Endothelial cell (in vitro differentiated cells): ENCODE measurements around the gene CRHR2. TPM values are rescaled to one million over a fixed set of nuclear protein-coding genes. Genes with fewer than 3 reads are reported as not detected.

Experiments
- DNase-seq: peaks from one replicate; pipeline ENCODE4 v3.0.0; 2021; ENCODE audit warnings: low spot score
- H3K27ac Mint-ChIP-seq: one replicate; pipeline ENCODE4 v1.8.0; 2021; ENCODE audit warnings: mixed read lengths, inconsistent platforms; ENCODE audit not compliant: unreplicated experiment
- H3K27me3 Mint-ChIP-seq: one replicate; pipeline ENCODE4 v1.8.0; 2021; ENCODE audit warnings: mild to moderate bottlenecking, moderate library complexity, mixed read lengths, inconsistent platforms; ENCODE audit not compliant: unreplicated experiment
- H3K36me3 Mint-ChIP-seq: one replicate; pipeline ENCODE4 v1.8.0; 2021; ENCODE audit warnings: mild to moderate bottlenecking, low read depth, mixed read lengths, inconsistent platforms; ENCODE audit not compliant: unreplicated experiment
- H3K4me1 Mint-ChIP-seq: one replicate; pipeline ENCODE4 v1.8.0; 2021; ENCODE audit warnings: mild to moderate bottlenecking, mixed read lengths, inconsistent platforms; ENCODE audit not compliant: unreplicated experiment
- H3K4me3 Mint-ChIP-seq: one replicate; pipeline ENCODE4 v1.8.0; 2021; ENCODE audit warnings: mild to moderate bottlenecking, mixed read lengths, inconsistent platforms; ENCODE audit not compliant: unreplicated experiment
- H3K9me3 Mint-ChIP-seq: one replicate; pipeline ENCODE4 v1.8.0; 2021; ENCODE audit warnings: mixed read lengths, inconsistent platforms; ENCODE audit not compliant: unreplicated experiment
- total RNA-seq: library from RNA; stranded (reverse); fragmentation: NEBNext Ultra II Directional; extraction: Animal tissue kit (Norgen Biotek cat#: 25700); gene quantifications from one replicate; pipeline ENCODE4 v1.2.1, GENCODE V29; 2021; ENCODE audit not compliant: unreplicated experiment
- TF ChIP-seq, protein P1 (sequence below): fragments of 200-600 bp; sonication (generic); IDR thresholded peaks from one replicate; pipeline ENCODE4 v1.5.0; 2021; ENCODE audit warnings: antibody characterized with exemption; ENCODE audit not compliant: unreplicated experiment

The CRHR2 gene
- total RNA-seq, 1 donor from 2014 or later: 0.38 TPM

GRCh38 chr7:30649717-30650420, 32.4 kb downstream of the CRHR2 start:
- H3K27ac Mint-ChIP-seq: peak overlapping the region; percentile 22
- H3K9me3 Mint-ChIP-seq: no peaks in the 10 kb centered on the region
- H3K36me3 Mint-ChIP-seq: peaks cover 24% of the 10 kb centered on the region
- no peak for DNase-seq
- peaks cover 9% of the 10 kb centered on the region for H3K4me1 Mint-ChIP-seq
- H3K4me3 Mint-ChIP-seq: no peak overlapping the region
- TF ChIP-seq, protein P1, sequence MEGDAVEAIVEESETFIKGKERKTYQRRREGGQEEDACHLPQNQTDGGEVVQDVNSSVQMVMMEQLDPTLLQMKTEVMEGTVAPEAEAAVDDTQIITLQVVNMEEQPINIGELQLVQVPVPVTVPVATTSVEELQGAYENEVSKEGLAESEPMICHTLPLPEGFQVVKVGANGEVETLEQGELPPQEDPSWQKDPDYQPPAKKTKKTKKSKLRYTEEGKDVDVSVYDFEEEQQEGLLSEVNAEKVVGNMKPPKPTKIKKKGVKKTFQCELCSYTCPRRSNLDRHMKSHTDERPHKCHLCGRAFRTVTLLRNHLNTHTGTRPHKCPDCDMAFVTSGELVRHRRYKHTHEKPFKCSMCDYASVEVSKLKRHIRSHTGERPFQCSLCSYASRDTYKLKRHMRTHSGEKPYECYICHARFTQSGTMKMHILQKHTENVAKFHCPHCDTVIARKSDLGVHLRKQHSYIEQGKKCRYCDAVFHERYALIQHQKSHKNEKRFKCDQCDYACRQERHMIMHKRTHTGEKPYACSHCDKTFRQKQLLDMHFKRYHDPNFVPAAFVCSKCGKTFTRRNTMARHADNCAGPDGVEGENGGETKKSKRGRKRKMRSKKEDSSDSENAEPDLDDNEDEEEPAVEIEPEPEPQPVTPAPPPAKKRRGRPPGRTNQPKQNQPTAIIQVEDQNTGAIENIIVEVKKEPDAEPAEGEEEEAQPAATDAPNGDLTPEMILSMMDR: no peak
- H3K27me3 Mint-ChIP-seq: peaks cover 6% of the 10 kb centered on the region

DNA sequence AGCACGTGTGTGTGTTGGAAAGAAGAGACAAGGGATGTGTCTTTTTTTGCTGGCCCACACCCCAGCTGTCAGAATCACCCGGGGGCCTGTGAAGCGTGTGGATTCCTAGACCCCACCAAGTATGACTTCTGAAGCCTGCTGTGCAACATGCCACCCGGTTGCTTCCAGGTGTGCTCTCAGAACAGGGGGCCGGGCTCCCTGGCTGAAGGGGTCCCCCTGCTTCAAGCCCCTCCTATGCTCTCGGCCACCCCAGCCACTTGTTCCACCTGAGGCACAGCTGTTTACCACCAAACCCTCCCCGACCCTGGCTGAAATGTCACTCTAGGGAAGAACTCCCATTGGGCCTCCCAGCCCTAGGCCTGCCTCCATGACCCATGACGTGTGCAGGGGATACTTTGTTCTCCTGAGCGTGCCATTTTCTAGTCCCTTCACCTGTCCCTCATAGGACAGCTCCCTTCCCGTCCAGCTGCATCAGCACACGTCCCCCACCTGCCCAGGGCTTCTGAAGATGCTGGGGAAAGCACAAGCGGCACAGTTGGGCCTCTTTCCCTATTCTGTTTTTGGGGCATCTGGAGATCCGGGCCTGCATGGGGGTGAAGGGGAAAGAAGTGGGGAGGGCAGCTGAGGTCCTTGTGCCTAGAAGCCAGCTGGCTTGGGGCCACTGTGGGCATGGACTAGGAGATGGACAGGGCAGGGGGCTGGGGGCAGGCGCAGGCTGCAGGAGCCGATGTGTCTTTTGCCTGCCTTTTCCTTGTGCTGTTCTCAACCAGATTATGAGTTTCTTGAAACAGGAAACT, 33.3 kb downstream of the CRHR2 start:
- TF ChIP-seq, protein P1: no peak
- Mint-ChIP-seq H3K36me3 (peaks cover 17% of the 10 kb centered on the region), H3K4me3 (no peak overlapping the region), H3K27me3 (peaks cover 6% of the 10 kb centered on the region), H3K27ac (no peak overlapping the region), H3K4me1 (peaks cover 6% of the 10 kb centered on the region), H3K9me3 (no peaks in the 10 kb centered on the region)
- no peak for DNase-seq

- peaks cover 10% of the 10 kb centered on the region for H3K27me3 Mint-ChIP-seq
- DNase-seq: no peak
- H3K27ac Mint-ChIP-seq: no peak overlapping the region
Observed at GRCh38 chr7:30647589-30648364, 34.5 kb downstream of the CRHR2 start.

DNA sequence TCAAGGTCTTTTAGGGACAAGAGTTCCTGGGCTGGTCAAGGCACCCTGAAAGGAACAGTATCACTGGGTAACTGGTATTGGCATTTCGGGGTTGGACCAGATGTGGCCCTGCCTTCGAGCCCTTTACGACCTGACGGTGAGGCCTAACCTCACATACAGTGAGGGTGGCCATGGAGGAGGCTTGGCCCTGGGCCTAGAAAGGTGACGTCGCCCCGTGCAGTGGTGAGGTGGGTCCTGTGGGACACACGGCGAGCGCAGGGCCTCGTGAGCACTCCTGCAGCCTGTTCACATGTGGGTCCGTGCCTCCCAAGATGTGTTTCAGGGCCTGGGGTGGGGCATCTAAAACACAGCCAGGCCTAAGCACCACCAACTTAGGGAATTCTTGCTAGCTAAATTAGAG, 36.1 kb downstream of the CRHR2 start:
- H3K4me1 Mint-ChIP-seq: peaks cover 5% of the 10 kb centered on the region
- DNase-seq: no peak
- TF ChIP-seq, protein P1: no peak

More at GRCh38 chr7:30647589-30648364, 34.5 kb downstream of the CRHR2 start:
- Mint-ChIP-seq H3K4me3 (peak overlapping the region; percentile 30), H3K4me1 (peaks cover 5% of the 10 kb centered on the region), H3K36me3 (peaks cover 13% of the 10 kb centered on the region), H3K9me3 (no peaks in the 10 kb centered on the region)
- TF ChIP-seq, protein P1: no peak

More for the DNA sequence above, 36.1 kb downstream of the CRHR2 start:
- Mint-ChIP-seq H3K9me3 (no peaks in the 10 kb centered on the region), H3K4me3 (no peak overlapping the region), H3K27me3 (peaks cover 10% of the 10 kb centered on the region), H3K27ac (no peak overlapping the region), H3K36me3 (peaks cover 13% of the 10 kb centered on the region)
